HepG2 (cell line): ENCODE results near the gene LHFPL6. TPM values are rescaled to one million over a fixed set of nuclear protein-coding genes. Genes with fewer than 3 reads are reported as not detected.

ENCODE experiments used
- ATAC-seq: fragments of 200-7000 bp; cut with Tn5 transposase; 3 replicates; pipeline ENCODE4 v1.9.1; 2020; ENCODE audit warnings: mild to moderate bottlenecking, moderate library complexity
- BruUV-seq: library from RNA; stranded (reverse); fragments of 400-500 nt; replicated peaks from 2 replicates; lab custom pipeline; 2021; lab: Mats Ljungman, UMichigan
- CTCF ChIA-PET: fragments of 300-600 bp; formaldehyde crosslinking; extraction: SDS; loops from one replicate; lab custom pipeline; 2021; ENCODE audit warnings: low total read pairs, inconsistent platforms, low intra/inter-chr PET ratio; lab: Yijun Ruan, JAX
- POLR2A ChIA-PET: fragments of 350-600 bp; sonication (Branson Sonifier 250); formaldehyde crosslinking; loops from one replicate; lab custom pipeline; 2020; ENCODE audit warnings: antibody characterized with exemption, inconsistent platforms; lab: Yijun Ruan, JAX
- DNase-seq: peaks from one replicate; pipeline ENCODE4 v3.0.0-alpha.2; 2015; ENCODE audit warnings: low spot score
- FAIRE-seq: peaks from 3 replicates; lab custom pipeline; 2011; peaks lifted over from hg19 to GRCh38; lab: Jason Lieb, UNC
- H2AFZ ChIP-seq: one replicate; pipeline ENCODE4 v1.6.1; 2011; ENCODE audit warnings: low read length, inconsistent platforms
- H3K27ac ChIP-seq: fragments of 300-600 bp; 3 replicates; pipeline ENCODE4 v1.8.0; 2011; ENCODE audit warnings: mixed run types, mild to moderate bottlenecking, mixed read lengths, low read length, inconsistent platforms; ENCODE audit not compliant: insufficient read depth; ENCODE audit errors: extremely low read length
- H3K27me3 ChIP-seq, 2 experiments: fragments of 200-600 bp in 1 of 2; 2 replicates in 1 of 2; 3 replicates in 1 of 2; pipeline versions ENCODE4 v1.6.0 to v1.8.0; 2011; ENCODE audit warnings: low read length in 2 of 2, mild to moderate bottlenecking in 2 of 2, moderate library complexity in 2 of 2, inconsistent platforms in 1 of 2; ENCODE audit not compliant: insufficient read depth in 2 of 2, control insufficient read depth in 1 of 2
- H3K36me3 ChIP-seq, 2 experiments: fragments of 200-600 bp in 1 of 2; replicated peaks in 1 of 2; 2 replicates in 1 of 2; 3 replicates in 1 of 2; pipeline versions ENCODE4 v1.5.1 to v1.8.0; 2011; ENCODE audit warnings: low read length in 2 of 2, inconsistent platforms in 1 of 2; ENCODE audit not compliant: insufficient read depth in 2 of 2, control insufficient read depth in 1 of 2
- H3K4me1 ChIP-seq: 2 replicates; pipeline ENCODE4 v1.5.1; 2012; ENCODE audit warnings: low read length, inconsistent platforms; ENCODE audit not compliant: insufficient read depth
- H3K4me2 ChIP-seq: 2 replicates; pipeline ENCODE4 v1.6.0; 2011; ENCODE audit warnings: low read depth, low read length, inconsistent platforms
- H3K4me3 ChIP-seq, 3 experiments: fragments of 200-600 bp in 1 of 3; sonication (generic), shearing (Covaris generic) in 1 of 3; replicated peaks in 1 of 3; 2 replicates each; pipeline ENCODE4 v1.5.1; 2011 to 2016; ENCODE audit warnings: low read length in 3 of 3, inconsistent platforms in 2 of 3, low read depth in 2 of 3, mild to moderate bottlenecking in 2 of 3, control low read depth in 1 of 3, mixed read lengths in 1 of 3; ENCODE audit not compliant: insufficient read depth in 1 of 3
- H3K79me2 ChIP-seq: one replicate; pipeline ENCODE4 v1.6.1; 2011; ENCODE audit warnings: low read length, inconsistent platforms; ENCODE audit not compliant: insufficient read depth
- H3K9ac ChIP-seq: 2 replicates; pipeline ENCODE4 v1.6.0; 2011; ENCODE audit warnings: mild to moderate bottlenecking, low read depth, low read length, inconsistent platforms; ENCODE audit not compliant: insufficient read depth
- H3K9me3 ChIP-seq: 2 replicates; pipeline ENCODE4 v1.5.1; 2012; ENCODE audit warnings: mild to moderate bottlenecking, low read length
- H4K20me1 ChIP-seq: 2 replicates; pipeline ENCODE4 v1.6.0; 2011; ENCODE audit warnings: inconsistent platforms, mild to moderate bottlenecking, low read length, moderate library complexity; ENCODE audit not compliant: insufficient read depth
- CCAR2 ChIP-seq: fragments of 200-400 bp; formaldehyde crosslinking; optimal IDR thresholded peaks from 2 replicates; pipeline ENCODE3; 2018; ENCODE audit warnings: low read depth, mild to moderate bottlenecking, low read length, moderate library complexity
- CHCHD3 ChIP-seq: sonication (generic); formaldehyde crosslinking; IDR thresholded peaks from 2 replicates; pipeline ENCODE4 v1.8.0; 2022; ENCODE audit warnings: mild to moderate bottlenecking, missing genetic modification reagents, moderate library complexity
- LCORL ChIP-seq, 2 experiments: fragments of 450-650 bp in 1 of 2; sonication (generic) in 1 of 2; formaldehyde crosslinking in 1 of 2; IDR thresholded peaks; 2 replicates each; pipeline versions ENCODE4 v1.5.0 to v1.6.1; 2017 to 2020; ENCODE audit warnings: antibody characterized with exemption in 1 of 2, missing genetic modification reagents in 1 of 2
- PHF21A ChIP-seq: sonication (generic); formaldehyde crosslinking; IDR thresholded peaks from 2 replicates; pipeline ENCODE4 v1.5.0; 2020; ENCODE audit warnings: mild to moderate bottlenecking, missing genetic modification reagents
- POLR2G ChIP-seq: fragments of 200-400 bp; formaldehyde crosslinking; IDR thresholded peaks from 2 replicates; pipeline ENCODE4 v1.6.1; 2018; ENCODE audit warnings: mild to moderate bottlenecking, low read depth, low read length, moderate library complexity
- SUZ12 ChIP-seq: fragments of 150-350 bp; IDR thresholded peaks from 2 replicates; pipeline ENCODE4 v1.6.1; 2014; ENCODE audit warnings: low read depth, low read length
- YY1 ChIP-seq: IDR thresholded peaks from 2 replicates; pipeline ENCODE4 v1.6.1; 2011; ENCODE audit warnings: low read length, low read depth, moderate library complexity, mild to moderate bottlenecking; ENCODE audit not compliant: insufficient read depth, insufficient replicate concordance
- WGBS: methylation state at CpG from one replicate; pipeline ENCODE4 v1.1.6; 2017; ENCODE audit warnings: low lambda C conversion rate; 5-methylcytosine and 5-hydroxymethylcytosine counted together
- in situ Hi-C: cut with HindIII; loops from 2 replicates; pipeline ENCODE4 v1.10.0; 2017; ENCODE audit warnings: low pct_unique_long_range_greater_than_20kb; ENCODE audit not compliant: extremely low pct_ligation_motif_present
- intact Hi-C: fragments of 100-400 bp; cut with micrococcal nuclease; formaldehyde crosslinking; loops from one replicate; pipeline ENCODE4 v1.10.0; 2022; ENCODE audit not compliant: unreplicated experiment
- polyA plus RNA-seq, 8 experiments: library from polyadenylated mRNA; depleted of rRNA in 3 of 8; stranded (reverse) in 7 of 8; unstranded in 1 of 8; fragments of >200 nt; fragmentation: Illumina TruSeq in 4 of 8; extraction: Trizol in 4 of 8; gene quantifications; 2 replicates each; pipeline versions ENCODE4 v1.2.1 to v1.2.3, GENCODE V29; 2011 to 2016; ENCODE audit warnings: low read depth in 4 of 8, missing spikeins in 1 of 8, mixed read lengths in 1 of 8; ENCODE audit not compliant: insufficient read depth in 1 of 8
- total RNA-seq, 5 experiments: library from RNA; depleted of rRNA; stranded (reverse); fragments of >200 nt; fragmentation: Illumina TruSeq; extraction: Trizol; gene quantifications; 2 replicates each; pipeline ENCODE4 v1.2.3, GENCODE V29; 2016; ENCODE audit warnings: low read depth in 1 of 5
- TF ChIP-seq, protein P1 (sequence below): fragments of 450-650 bp; IDR thresholded peaks from 2 replicates; pipeline ENCODE4 v1.6.1; 2016
- TF ChIP-seq, protein P2 (sequence below): IDR thresholded peaks from 2 replicates; pipeline ENCODE4 v1.6.1; 2012; ENCODE audit warnings: inconsistent platforms
- TF ChIP-seq, protein P3 (sequence below): sonication (generic); formaldehyde crosslinking; IDR thresholded peaks from 2 replicates; pipeline ENCODE4 v1.4.0; 2020; ENCODE audit warnings: missing genetic modification reagents

The LHFPL6 gene
- total and polyA plus RNA-seq, 2 of the 13 experiments (the other 11 are each of a cell fraction or from before 2014, with no cell fraction given), result not detected

DNA sequence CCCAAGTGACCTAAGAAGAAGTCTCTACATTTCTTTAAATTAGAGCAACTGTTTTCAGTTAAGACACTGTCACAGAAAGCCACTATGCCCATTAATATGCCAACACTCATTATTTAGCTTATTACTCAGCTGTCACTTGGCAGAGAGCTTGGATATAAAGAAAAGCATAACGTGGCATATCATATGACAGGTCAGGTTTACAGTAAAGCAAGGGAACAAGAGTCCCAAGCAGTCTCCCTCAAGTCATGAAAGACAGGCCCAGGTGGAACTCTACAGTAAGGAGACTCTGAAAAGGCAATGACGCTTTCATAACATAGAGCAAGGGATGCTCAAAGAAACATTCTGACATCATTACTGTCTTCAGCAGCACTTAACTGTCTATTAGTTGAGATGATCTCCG is 6.3 kb downstream of the LHFPL6 start:
- intact Hi-C loops, result no loop called here
- Histone ChIP-seq H3K27me3 (peaks cover 4 to 17% of the 10 kb centered on the region in 2 experiments; a peak in 4 of 5 replicates), H3K79me2 (no peaks in the 10 kb centered on the region), H3K9me3 (no peaks in the 10 kb centered on the region), H3K9ac (no peak overlapping the region), H3K4me1 (no peaks in the 10 kb centered on the region), H3K36me3 (no peaks in the 10 kb centered on the region), H3K4me3 (no peak overlapping the region)
- POLR2A ChIA-PET, result no interaction called here
- FAIRE-seq (no peak), ATAC-seq (no peak)
- TF ChIP-seq, protein P1, sequence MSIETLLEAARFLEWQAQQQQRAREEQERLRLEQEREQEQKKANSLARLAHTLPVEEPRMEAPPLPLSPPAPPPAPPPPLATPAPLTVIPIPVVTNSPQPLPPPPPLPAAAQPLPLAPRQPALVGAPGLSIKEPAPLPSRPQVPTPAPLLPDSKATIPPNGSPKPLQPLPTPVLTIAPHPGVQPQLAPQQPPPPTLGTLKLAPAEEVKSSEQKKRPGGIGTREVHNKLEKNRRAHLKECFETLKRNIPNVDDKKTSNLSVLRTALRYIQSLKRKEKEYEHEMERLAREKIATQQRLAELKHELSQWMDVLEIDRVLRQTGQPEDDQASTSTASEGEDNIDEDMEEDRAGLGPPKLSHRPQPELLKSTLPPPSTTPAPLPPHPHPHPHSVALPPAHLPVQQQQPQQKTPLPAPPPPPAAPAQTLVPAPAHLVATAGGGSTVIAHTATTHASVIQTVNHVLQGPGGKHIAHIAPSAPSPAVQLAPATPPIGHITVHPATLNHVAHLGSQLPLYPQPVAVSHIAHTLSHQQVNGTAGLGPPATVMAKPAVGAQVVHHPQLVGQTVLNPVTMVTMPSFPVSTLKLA, result no peak
- no peak for TF ChIP-seq PHF21A (CRISPR knock-in tag)
- TF ChIP-seq, protein P2, sequence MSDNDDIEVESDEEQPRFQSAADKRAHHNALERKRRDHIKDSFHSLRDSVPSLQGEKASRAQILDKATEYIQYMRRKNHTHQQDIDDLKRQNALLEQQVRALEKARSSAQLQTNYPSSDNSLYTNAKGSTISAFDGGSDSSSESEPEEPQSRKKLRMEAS, result no peak
- TF ChIP-seq, protein P3, sequence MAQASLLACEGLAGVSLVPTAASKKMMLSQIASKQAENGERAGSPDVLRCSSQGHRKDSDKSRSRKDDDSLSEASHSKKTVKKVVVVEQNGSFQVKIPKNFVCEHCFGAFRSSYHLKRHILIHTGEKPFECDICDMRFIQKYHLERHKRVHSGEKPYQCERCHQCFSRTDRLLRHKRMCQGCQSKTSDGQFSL (CRISPR knock-in tag), result no peak
- TF ChIP-seq YY1, result no peak
- no peak for TF ChIP-seq LCORL (IDR thresholded peaks at IDR 0.05)
- TF ChIP-seq LCORL (CRISPR knock-in tag; IDR thresholded peaks at IDR 0.05), result no peak
- TF ChIP-seq CHCHD3 (CRISPR knock-in tag), result no peak
- TF ChIP-seq CCAR2, result no peak
- TF ChIP-seq SUZ12, result no peak
- no peak for TF ChIP-seq POLR2G
- TF ChIP-seq, all 625 proteins: peak for 0
- DNase-seq, result no peak
- Histone ChIP-seq H4K20me1 (no peaks in the 10 kb centered on the region), H3K4me2 (no peak overlapping the region), H2AFZ (no peak overlapping the region), H3K27ac (no peak overlapping the region)
- in situ Hi-C loops, result no loop called here
- CTCF ChIA-PET, result no interaction called here
- BruUV-seq, result no TSS peak
- 11% methylated on average over 3 of the region's 3 CpGs for WGBS
